ENCODE results near the gene LEP. TPM values are rescaled to one million over a fixed set of nuclear protein-coding genes. Genes with fewer than 3 reads are reported as not detected.

The LEP gene
- total RNA-seq, 2 experiments from 2014 or later, result not detected

DNA sequence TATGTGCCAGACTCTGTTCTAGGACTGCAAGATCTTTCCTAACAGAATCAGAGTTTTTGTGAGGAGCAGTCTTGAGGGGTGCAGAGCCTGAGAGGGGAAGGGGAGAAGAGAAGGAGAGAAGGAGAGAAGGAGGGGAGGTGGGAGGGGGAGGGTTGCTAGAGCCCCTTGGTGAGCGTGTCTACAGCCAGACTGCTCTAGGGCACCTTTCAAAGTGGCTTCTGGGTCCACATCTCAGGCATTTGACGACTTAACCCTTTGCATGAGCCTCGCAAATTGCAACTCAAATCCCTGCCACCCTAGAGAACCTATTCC, 31.1 kb upstream of the LEP start:
- DNase-seq, result no peak
- Mint-ChIP-seq H3K9me3 (no peaks in the 10 kb centered on the region), H3K4me3 (no peak overlapping the region), H3K36me3 (ENCODE audit: low read depth) (no peaks in the 10 kb centered on the region), H3K27ac (no peak overlapping the region), H3K4me1 (ENCODE audit: low read depth) (no peaks in the 10 kb centered on the region), H3K27me3 (peaks cover 7% of the 10 kb centered on the region)
- ATAC-seq, result peak; percentile 15
- TF ChIP-seq, protein P1, sequence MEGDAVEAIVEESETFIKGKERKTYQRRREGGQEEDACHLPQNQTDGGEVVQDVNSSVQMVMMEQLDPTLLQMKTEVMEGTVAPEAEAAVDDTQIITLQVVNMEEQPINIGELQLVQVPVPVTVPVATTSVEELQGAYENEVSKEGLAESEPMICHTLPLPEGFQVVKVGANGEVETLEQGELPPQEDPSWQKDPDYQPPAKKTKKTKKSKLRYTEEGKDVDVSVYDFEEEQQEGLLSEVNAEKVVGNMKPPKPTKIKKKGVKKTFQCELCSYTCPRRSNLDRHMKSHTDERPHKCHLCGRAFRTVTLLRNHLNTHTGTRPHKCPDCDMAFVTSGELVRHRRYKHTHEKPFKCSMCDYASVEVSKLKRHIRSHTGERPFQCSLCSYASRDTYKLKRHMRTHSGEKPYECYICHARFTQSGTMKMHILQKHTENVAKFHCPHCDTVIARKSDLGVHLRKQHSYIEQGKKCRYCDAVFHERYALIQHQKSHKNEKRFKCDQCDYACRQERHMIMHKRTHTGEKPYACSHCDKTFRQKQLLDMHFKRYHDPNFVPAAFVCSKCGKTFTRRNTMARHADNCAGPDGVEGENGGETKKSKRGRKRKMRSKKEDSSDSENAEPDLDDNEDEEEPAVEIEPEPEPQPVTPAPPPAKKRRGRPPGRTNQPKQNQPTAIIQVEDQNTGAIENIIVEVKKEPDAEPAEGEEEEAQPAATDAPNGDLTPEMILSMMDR (IDR thresholded peaks at IDR 0.05), result no peak
- ChIA-PET POLR2A (no interaction called here), CTCF (interaction anchor here (0.6 to 7.9 kb wide), 64 partner anchors 8 to 906 kb away, joined by 3 to 118 read pairs (median 4); partner anchors contain the start of gene GCC1)
- intact Hi-C loops (cut with micrococcal nuclease), result no loop called here

DNA sequence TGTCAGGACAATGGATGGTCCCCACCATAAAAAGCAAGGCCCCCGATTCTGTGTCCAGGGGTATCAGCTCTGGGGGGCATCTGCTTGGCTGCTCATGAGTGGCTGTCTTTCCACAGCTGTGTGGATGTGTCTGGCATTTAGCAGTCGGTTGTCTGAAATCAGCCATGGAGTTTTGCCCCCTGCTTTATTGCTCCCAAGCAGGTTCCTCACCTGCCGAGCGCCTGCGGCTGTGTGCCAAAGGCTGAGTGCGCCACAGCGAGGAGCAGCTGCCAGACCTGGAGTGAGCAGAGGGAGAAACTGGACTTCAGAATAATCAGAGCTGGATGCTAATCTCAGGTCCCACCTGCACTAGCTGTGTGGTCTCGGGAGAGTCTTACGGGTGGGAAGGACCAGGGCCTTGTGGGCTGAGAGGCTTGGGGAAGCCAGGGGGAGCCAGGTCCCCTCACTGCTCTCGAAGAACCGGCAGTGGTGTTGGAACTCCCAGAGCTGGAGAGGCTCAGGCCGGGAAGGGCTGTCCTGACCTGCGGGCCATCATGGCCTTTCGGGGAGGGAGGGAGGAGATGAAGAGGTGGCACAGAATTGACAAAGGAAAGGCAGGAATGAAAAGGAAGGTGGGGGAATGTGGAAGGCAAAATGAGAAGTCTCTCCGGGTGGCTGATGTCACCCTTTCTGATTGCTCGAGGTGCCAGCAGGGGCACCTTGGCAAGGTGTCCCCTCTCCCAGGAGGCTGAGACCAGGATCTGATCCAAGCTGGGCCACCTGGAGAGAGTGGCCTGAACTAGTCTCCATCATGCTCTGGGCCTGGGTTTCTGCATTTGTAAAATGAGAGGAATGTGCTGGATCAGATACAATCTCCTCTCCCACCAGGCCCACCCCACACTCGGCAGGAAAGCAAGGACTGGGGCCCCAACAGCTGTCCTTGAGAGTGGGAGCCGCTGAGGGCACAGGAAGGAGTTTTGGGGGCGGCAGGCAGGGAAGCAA, 30.2 kb upstream of the LEP start:
- no peak for DNase-seq
- TF ChIP-seq, protein P1 (IDR thresholded peaks at IDR 0.05), result no peak
- Mint-ChIP-seq H3K36me3 (ENCODE audit: low read depth) (no peaks in the 10 kb centered on the region), H3K4me1 (ENCODE audit: low read depth) (no peaks in the 10 kb centered on the region), H3K27me3 (peaks cover 2% of the 10 kb centered on the region), H3K9me3 (no peaks in the 10 kb centered on the region), H3K27ac (no peak overlapping the region), H3K4me3 (no peak overlapping the region)
- CTCF ChIA-PET, result interaction anchor here (0.8 to 7.9 kb wide), 19 partner anchors 7 to 907 kb away, joined by 3 to 118 read pairs (median 5); no protein-coding TSS in a partner anchor
- intact Hi-C loops (cut with micrococcal nuclease), result no loop called here
- no peak for ATAC-seq
- POLR2A ChIA-PET, result no interaction called here

DNA sequence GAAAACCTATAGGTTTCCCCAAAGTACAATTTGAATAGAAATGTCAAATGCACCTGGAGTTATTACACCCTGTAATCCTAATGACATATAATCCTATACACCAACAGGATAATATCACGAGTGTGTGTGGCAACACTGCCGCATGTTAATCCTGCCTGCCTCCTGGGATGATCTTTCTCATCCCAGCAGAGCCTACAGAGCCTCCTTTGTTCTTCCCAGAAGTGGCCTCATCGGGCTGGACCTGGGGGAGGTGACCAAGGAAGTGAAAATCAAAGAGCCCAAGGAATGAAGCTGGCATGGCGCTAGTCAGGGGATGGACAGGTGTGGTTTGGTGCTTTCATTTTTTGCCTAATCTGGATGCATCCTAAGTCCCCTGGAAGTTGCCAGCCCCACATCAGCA, 29.5 kb upstream of the LEP start:
- Mint-ChIP-seq H3K27ac (no peak overlapping the region), H3K4me1 (ENCODE audit: low read depth) (no peaks in the 10 kb centered on the region), H3K9me3 (no peaks in the 10 kb centered on the region), H3K36me3 (ENCODE audit: low read depth) (no peaks in the 10 kb centered on the region), H3K27me3 (peaks cover 1% of the 10 kb centered on the region), H3K4me3 (no peak overlapping the region)
- DNase-seq, result no peak
- CTCF ChIA-PET, result interaction anchor here (0.8 to 7.9 kb wide), 5 partner anchors 16 to 503 kb away, joined by 3 to 118 read pairs (median 7); no protein-coding TSS in a partner anchor
- TF ChIP-seq, protein P1 (IDR thresholded peaks at IDR 0.05), result no peak
- POLR2A ChIA-PET, result no interaction called here
- intact Hi-C loops (cut with micrococcal nuclease), result no loop called here
- no peak for ATAC-seq

DNA sequence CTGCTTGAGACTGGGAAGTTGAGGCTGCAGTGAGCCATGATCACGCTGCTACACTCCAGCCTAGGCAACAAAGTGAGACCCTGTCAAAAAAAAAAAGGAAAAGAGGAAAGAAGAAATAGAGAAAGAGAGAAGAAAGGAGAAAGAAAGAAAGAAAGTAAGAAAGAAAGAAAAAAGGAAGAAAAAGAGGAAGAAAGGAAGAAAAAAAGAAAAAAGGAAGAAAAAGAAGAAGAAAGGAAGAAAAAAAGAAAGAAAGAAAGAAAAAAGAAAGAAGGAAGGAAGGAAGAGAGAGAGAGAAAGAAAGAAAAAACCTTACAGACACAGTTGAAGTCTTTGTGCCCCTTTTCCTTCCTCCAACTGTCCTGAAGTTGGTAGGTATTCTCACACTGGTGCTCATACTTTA, 26.6 kb upstream of the LEP start:
- peaks cover 1% of the 10 kb centered on the region for H3K27me3 Mint-ChIP-seq
- no peak overlapping the region for H3K4me3 Mint-ChIP-seq
- ATAC-seq, result no peak
- intact Hi-C loops (cut with micrococcal nuclease), result no loop called here
- no peaks in the 10 kb centered on the region for H3K4me1 Mint-ChIP-seq (ENCODE audit: low read depth)
- ChIA-PET CTCF (no interaction called here), POLR2A (interaction anchor here (0.6 kb wide), 1 partner anchor 76 kb away, joined by 3 read pairs; no protein-coding TSS in a partner anchor)
- no peaks in the 10 kb centered on the region for H3K9me3 Mint-ChIP-seq
- no peaks in the 10 kb centered on the region for H3K36me3 Mint-ChIP-seq (ENCODE audit: low read depth)
- H3K27ac Mint-ChIP-seq, result no peak overlapping the region
- TF ChIP-seq, protein P1 (IDR thresholded peaks at IDR 0.05), result peak; percentile 38
- no peak for DNase-seq

DNA sequence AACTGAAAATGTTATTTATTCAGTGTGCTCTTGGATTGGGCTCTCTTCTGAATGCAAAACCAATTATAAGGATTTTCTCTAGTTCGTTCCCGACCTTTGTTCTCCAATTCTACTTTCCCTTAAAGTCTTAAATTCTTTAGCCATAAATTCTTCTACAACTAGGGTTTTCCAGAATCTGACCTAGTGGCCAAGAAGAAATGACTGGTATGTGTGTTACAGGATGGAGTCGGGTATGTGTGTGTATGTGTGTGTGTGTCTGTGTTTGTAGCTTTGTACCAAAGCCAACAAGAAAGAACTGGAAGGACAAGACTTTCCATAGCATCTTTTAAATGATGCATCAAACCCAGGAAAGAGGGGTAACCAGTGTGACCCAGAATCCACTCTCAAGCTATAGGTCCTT, 25.8 kb upstream of the LEP start:
- TF ChIP-seq, protein P1 (IDR thresholded peaks at IDR 0.05), result no peak
- Mint-ChIP-seq H3K4me1 (ENCODE audit: low read depth) (no peaks in the 10 kb centered on the region), H3K27me3 (no peaks in the 10 kb centered on the region), H3K4me3 (no peak overlapping the region), H3K9me3 (no peaks in the 10 kb centered on the region), H3K36me3 (ENCODE audit: low read depth) (no peaks in the 10 kb centered on the region), H3K27ac (no peak overlapping the region)
- no peak for ATAC-seq
- intact Hi-C loops (cut with micrococcal nuclease), result no loop called here
- ChIA-PET POLR2A (interaction anchor here (0.6 kb wide), 1 partner anchor 77 kb away, joined by 3 read pairs; no protein-coding TSS in a partner anchor), CTCF (interaction anchor here (1.0 kb wide), 1 partner anchor 507 kb away, joined by 3 read pairs; no protein-coding TSS in a partner anchor)
- no peak for DNase-seq

Data from activated CD8-positive, alpha-beta T cell treated with anti-CD3 and anti-CD28 coated beads for 36 hours (primary cell).